NOMO-1 (cell line): ENCODE results near the gene YES1.
"Not testable (repeated sequence)": the region's sequence is repeated elsewhere in the genome, so short reads cannot be mapped to it uniquely, and the experiment has no call there.

ENCODE experiments used
- DNase-seq, 2 experiments: peaks; one replicate each; lab custom pipeline; 2025; ENCODE audit not compliant: unreplicated experiment in 2 of 2; lab: John Stamatoyannopoulos, UW

Gene YES1

GRCh38 chr18:825891-826585 lies 14.0 kb upstream of the YES1 start:
- DNase-seq = no peak

- no peak for DNase-seq
These were observed 12.1 kb upstream of the YES1 start for GRCh38 chr18:824179-824578.

- no peak for DNase-seq
These were observed 8.6 kb upstream of the YES1 start for GRCh38 chr18:820591-821165.

- no peak for DNase-seq
These were observed 4.8 kb upstream of the YES1 start for GRCh38 chr18:816869-817268.

DNA sequence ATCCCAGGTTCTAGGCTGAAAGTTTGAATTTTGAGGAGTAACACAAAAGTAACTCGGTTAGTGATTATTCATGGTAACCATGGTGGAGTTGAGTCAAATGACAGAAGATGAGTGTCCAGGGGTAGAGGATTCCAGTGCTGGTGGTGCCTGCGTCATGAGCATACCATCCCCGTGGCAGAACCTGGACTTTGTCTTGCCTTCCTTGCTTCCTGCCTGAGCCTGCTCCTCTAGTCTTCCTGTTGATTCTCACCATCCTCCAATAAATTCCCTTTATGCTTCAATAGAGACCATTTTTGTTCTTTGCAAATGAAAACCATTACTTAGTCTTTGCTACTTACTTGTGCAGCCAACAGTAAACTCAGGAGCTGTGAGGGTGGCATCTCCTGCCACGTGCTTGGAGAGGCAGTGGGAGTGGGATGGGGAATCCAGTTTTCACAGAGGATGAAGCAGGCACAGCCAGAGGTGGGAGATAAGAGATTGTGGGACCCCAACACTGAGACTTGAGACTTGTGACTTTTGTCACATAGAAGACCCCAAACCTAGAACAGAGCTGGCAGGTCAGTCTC lies 4.1 kb upstream of the YES1 start:
- DNase-seq = no peak

DNA sequence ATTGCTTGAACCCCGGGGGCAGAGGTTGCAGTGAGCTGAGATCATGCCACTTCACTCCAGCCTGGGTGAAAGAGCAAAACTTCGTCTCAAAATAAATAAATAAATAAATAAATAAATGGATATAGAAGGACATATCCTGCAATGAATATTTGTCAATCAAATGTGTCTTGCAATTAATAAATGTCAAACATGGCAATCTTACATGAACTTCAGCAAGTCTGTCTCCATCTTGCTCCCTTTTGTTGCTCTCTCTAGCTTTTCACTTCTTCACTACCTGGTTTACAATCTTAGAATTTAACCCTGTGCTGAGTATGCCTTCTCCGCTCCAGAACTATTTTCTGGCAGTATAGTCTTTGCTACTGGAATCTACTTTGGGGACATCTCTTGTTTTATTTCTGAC lies 3.3 kb upstream of the YES1 start:
- DNase-seq = no peak

- DNase-seq = no peak
These were observed 2.5 kb upstream of the YES1 start for GRCh38 chr18:814300-815084.

GRCh38 chr18:813172-814071 lies 1.4 kb upstream of the YES1 start:
- peak; percentile 94 to 96 for DNase-seq

DNA sequence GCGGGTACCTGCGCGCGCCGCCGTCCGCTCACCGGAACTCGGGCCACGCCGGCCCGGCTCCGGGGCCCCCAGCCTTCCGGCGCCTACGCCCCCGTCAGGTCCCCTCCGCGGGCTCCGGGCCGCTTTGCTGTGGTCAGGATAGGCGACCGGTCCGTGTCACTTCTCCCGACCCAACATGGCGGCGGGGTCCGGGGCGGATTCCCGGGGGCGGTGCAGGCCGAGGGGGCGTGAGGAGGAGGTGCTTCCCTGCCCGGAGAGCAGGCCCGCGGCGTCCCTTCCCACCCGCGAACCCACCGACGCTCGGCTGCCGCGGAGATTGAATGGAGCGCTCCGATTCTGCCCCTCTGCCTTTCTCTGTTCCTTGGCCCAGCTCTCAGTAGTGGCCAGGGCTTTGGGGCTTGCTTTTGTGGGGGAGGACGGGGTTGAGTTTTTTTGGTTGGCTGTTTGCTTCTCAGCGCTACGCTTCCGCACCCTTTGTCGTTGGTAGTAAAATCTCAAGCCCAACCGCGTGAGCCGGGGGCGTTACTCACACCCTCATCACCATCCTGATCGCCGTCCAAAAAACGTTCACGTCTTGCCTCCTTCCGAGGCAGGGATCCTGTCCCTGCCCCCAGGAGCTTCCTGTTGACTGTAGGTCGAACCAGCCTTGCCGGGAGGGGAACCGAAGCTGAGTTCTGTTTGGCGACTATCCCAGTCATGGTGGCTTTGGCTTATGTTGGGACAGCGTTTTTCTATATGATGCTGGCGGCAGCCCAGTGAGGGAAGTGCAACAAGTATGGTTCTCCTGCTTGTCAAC lies 532 bp upstream of the YES1 start:
- DNase-seq = peak; percentile 57 to 73

- no peak for DNase-seq
These were observed 705 bp downstream of the YES1 start for GRCh38 chr18:811182-811891.

DNA sequence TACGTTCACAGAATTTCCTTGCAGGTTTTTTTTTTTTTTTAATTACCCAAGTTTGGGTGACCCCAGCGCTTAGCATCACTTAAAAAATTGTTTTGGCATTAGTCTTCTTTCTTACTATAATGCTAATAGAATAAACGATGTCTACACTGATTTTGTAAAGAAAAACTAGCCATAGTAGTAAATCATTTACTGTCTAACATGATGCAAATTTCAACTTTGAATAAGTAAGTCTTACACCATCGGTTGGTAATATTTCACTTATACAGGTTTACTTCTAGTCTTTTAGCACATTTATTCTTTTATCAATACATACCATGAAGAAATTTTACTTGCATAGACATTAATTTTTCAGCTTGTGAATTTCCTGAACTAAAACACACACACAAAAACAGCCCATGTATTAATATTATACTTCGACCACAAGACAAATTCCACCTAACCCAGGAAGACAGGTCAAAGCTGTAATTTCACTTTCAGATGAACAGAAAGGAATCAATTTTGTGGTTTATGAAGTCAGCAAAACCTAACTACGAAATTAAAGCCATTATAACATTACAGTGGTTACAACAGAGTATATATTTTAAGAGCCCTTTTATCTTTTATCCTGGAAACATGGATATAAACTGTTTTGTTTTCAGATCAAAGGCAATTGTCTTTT lies 1.9 kb downstream of the YES1 start:
- peak in 1 of 2 experiments; percentile 63 for DNase-seq

DNA sequence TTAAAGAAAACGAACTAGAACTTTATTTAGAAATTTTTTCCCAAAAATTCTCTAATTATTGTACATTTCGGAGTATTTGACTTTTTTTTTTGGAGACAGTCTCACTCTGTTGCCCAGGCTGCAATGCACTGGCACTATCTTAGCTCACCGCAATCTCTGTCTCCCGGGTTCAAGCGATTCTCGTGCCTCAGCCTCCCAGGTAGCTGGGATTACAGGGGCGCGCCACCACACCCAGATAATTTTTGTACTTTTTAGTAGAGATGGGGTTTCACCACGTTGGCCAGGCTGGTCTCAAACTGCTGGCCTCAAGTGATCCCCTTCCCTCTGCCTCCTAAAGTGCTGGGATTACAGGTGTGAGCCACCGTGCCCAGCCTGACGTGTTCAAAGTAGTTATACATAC lies 2.8 kb downstream of the YES1 start:
- not testable (repeated sequence) for DNase-seq

- no peak for DNase-seq
These were observed 3.5 kb downstream of the YES1 start for GRCh38 chr18:808502-808901.

GRCh38 chr18:808086-808485 lies 4.0 kb downstream of the YES1 start:
- DNase-seq = no peak

DNA sequence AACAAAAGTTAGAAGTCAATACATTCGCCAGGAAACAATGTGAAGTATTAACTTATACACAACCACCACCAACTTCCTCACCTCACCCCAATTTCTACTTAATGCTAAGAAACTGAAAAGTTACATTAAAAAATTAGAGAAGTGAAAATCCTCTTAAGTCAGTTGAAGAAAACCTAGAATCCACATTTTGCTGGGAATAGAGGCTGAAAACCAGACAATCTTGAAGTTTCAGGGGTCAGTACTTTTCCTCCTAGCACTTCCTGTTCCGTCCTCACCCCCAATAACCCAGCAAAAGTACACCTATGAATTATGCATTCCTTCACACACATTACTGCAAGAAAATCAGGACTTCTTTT lies 6.3 kb downstream of the YES1 start:
- peak; percentile 12 to 48 for DNase-seq

DNA sequence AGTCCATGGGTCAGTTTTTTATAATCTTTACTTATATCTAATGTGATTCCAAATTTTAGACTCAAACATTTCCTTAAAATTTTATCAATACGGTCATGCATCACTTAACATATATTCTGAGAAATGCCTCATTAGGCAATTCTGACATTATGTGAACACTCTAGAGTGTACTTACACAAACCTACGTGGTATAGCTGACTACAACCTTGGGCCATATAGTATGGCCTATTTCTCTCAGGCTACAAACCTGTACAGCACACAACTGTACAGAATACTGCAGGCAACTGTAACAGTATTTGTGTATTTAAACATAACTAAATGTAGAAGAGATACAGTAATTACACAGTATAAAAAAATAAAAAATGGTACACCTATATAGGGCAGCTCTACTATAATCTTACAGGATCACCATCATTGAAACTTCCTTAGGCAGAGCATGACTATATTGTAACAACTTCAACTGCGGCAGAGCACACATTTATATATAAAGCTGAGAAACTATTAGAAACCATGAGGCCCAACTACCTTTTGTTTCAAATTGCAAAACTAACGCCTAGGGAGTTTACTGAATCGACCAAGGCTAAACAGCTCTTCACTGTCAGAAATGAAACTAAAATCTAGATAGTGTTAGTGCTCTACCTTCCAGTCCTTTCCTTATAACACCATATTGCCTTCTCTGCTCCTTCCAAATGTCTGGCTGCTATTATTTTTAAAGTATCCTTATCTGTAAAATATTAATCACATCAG lies 6.9 kb downstream of the YES1 start:
- peak in 1 of 2 experiments; percentile 48 for DNase-seq

GRCh38 chr18:801137-801536 lies 10.9 kb downstream of the YES1 start:
- peak; percentile 50 to 88 for DNase-seq

DNA sequence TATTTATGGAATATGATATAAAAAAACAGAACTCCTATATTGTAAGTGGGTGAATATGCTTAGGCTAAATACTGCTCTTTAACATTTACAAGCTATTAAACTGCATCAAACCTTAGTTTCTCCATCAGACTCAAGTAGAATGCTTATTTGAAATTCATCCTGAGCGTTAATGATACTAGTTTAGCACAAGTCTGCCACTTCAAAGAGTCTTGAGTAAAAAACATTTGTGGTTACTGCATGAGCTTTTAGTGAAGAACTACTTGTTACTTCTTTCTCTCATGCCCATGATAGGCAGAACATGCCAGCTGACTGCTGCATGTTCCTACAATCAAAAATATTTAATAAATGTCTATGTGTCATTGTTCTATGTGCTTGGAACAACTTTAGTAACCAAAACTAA lies 12.1 kb downstream of the YES1 start:
- no peak for DNase-seq
